HepG2 (cell line): ENCODE results near the gene BCAS3. TPM values are rescaled to one million over a fixed set of nuclear protein-coding genes. Genes with fewer than 3 reads are reported as not detected.

Experiments
- ATAC-seq: fragments of 200-7000 bp; cut with Tn5 transposase; 3 replicates; pipeline ENCODE4 v1.9.1; 2020; ENCODE audit warnings: mild to moderate bottlenecking, moderate library complexity
- BruUV-seq: library from RNA; stranded (reverse); fragments of 400-500 nt; replicated peaks from 2 replicates; lab custom pipeline; 2021; lab: Mats Ljungman, UMichigan
- CTCF ChIA-PET: fragments of 300-600 bp; formaldehyde crosslinking; extraction: SDS; loops from one replicate; lab custom pipeline; 2021; ENCODE audit warnings: low total read pairs, inconsistent platforms, low intra/inter-chr PET ratio; lab: Yijun Ruan, JAX
- POLR2A ChIA-PET: fragments of 350-600 bp; sonication (Branson Sonifier 250); formaldehyde crosslinking; loops from one replicate; lab custom pipeline; 2020; ENCODE audit warnings: antibody characterized with exemption, inconsistent platforms; lab: Yijun Ruan, JAX
- DNase-seq: peaks from one replicate; pipeline ENCODE4 v3.0.0-alpha.2; 2015; ENCODE audit warnings: low spot score
- FAIRE-seq: peaks from 3 replicates; lab custom pipeline; 2011; peaks lifted over from hg19 to GRCh38; lab: Jason Lieb, UNC
- H2AFZ ChIP-seq: one replicate; pipeline ENCODE4 v1.6.1; 2011; ENCODE audit warnings: low read length, inconsistent platforms
- H3K27ac ChIP-seq: fragments of 300-600 bp; 3 replicates; pipeline ENCODE4 v1.8.0; 2011; ENCODE audit warnings: mixed run types, mild to moderate bottlenecking, mixed read lengths, low read length, inconsistent platforms; ENCODE audit not compliant: insufficient read depth; ENCODE audit errors: extremely low read length
- H3K27me3 ChIP-seq, 2 experiments: fragments of 200-600 bp in 1 of 2; 2 replicates in 1 of 2; 3 replicates in 1 of 2; pipeline versions ENCODE4 v1.6.0 to v1.8.0; 2011; ENCODE audit warnings: low read length in 2 of 2, mild to moderate bottlenecking in 2 of 2, moderate library complexity in 2 of 2, inconsistent platforms in 1 of 2; ENCODE audit not compliant: insufficient read depth in 2 of 2, control insufficient read depth in 1 of 2
- H3K36me3 ChIP-seq, 2 experiments: fragments of 200-600 bp in 1 of 2; replicated peaks in 1 of 2; 2 replicates in 1 of 2; 3 replicates in 1 of 2; pipeline versions ENCODE4 v1.5.1 to v1.8.0; 2011; ENCODE audit warnings: low read length in 2 of 2, inconsistent platforms in 1 of 2; ENCODE audit not compliant: insufficient read depth in 2 of 2, control insufficient read depth in 1 of 2
- H3K4me1 ChIP-seq: 2 replicates; pipeline ENCODE4 v1.5.1; 2012; ENCODE audit warnings: low read length, inconsistent platforms; ENCODE audit not compliant: insufficient read depth
- H3K4me2 ChIP-seq: 2 replicates; pipeline ENCODE4 v1.6.0; 2011; ENCODE audit warnings: low read depth, low read length, inconsistent platforms
- H3K4me3 ChIP-seq, 3 experiments: fragments of 200-600 bp in 1 of 3; sonication (generic), shearing (Covaris generic) in 1 of 3; replicated peaks in 1 of 3; 2 replicates each; pipeline ENCODE4 v1.5.1; 2011 to 2016; ENCODE audit warnings: low read length in 3 of 3, inconsistent platforms in 2 of 3, low read depth in 2 of 3, mild to moderate bottlenecking in 2 of 3, control low read depth in 1 of 3, mixed read lengths in 1 of 3; ENCODE audit not compliant: insufficient read depth in 1 of 3
- H3K79me2 ChIP-seq: one replicate; pipeline ENCODE4 v1.6.1; 2011; ENCODE audit warnings: low read length, inconsistent platforms; ENCODE audit not compliant: insufficient read depth
- H3K9ac ChIP-seq: 2 replicates; pipeline ENCODE4 v1.6.0; 2011; ENCODE audit warnings: mild to moderate bottlenecking, low read depth, low read length, inconsistent platforms; ENCODE audit not compliant: insufficient read depth
- H3K9me3 ChIP-seq: 2 replicates; pipeline ENCODE4 v1.5.1; 2012; ENCODE audit warnings: mild to moderate bottlenecking, low read length
- H4K20me1 ChIP-seq: 2 replicates; pipeline ENCODE4 v1.6.0; 2011; ENCODE audit warnings: inconsistent platforms, mild to moderate bottlenecking, low read length, moderate library complexity; ENCODE audit not compliant: insufficient read depth
- CENPBD1 ChIP-seq: sonication (generic); formaldehyde crosslinking; IDR thresholded peaks from 2 replicates; pipeline ENCODE4 v1.8.0; 2022; ENCODE audit warnings: missing genetic modification reagents, low read depth, mild to moderate bottlenecking, borderline replicate concordance
- HOXA5 ChIP-seq: sonication (generic); formaldehyde crosslinking; IDR thresholded peaks from 2 replicates; pipeline ENCODE4 v1.4.0; 2020; ENCODE audit warnings: missing genetic modification reagents
- MATR3 ChIP-seq: sonication (generic); formaldehyde crosslinking; IDR thresholded peaks from 2 replicates; pipeline ENCODE4 v1.4.0; 2020; ENCODE audit warnings: missing genetic modification reagents
- MEF2D ChIP-seq: sonication (generic); formaldehyde crosslinking; IDR thresholded peaks from 2 replicates; pipeline ENCODE4 v1.5.1; 2020; ENCODE audit warnings: mild to moderate bottlenecking, missing genetic modification reagents
- PHB2 ChIP-seq: fragments of 450-650 bp; IDR thresholded peaks from 2 replicates; pipeline ENCODE4 v1.6.1; 2018; ENCODE audit not compliant: partially characterized antibody
- POLR2G ChIP-seq: fragments of 200-400 bp; formaldehyde crosslinking; IDR thresholded peaks from 2 replicates; pipeline ENCODE4 v1.6.1; 2018; ENCODE audit warnings: mild to moderate bottlenecking, low read depth, low read length, moderate library complexity
- SAFB2 ChIP-seq: sonication (generic); formaldehyde crosslinking; IDR thresholded peaks from 2 replicates; pipeline ENCODE4 v1.5.1; 2020; ENCODE audit warnings: missing genetic modification reagents, low read depth, mild to moderate bottlenecking, borderline replicate concordance
- SMAD3 ChIP-seq: sonication (generic); formaldehyde crosslinking; IDR thresholded peaks from 2 replicates; pipeline ENCODE4 v1.4.0; 2020; ENCODE audit warnings: missing genetic modification reagents
- SMARCC2 ChIP-seq: fragments of 450-650 bp; IDR thresholded peaks from 2 replicates; pipeline ENCODE4 v1.6.1; 2017; ENCODE audit warnings: antibody characterized with exemption, mild to moderate bottlenecking
- TBX3 ChIP-seq: fragments of 450-650 bp; IDR thresholded peaks from 2 replicates; pipeline ENCODE4 v1.6.1; 2017; ENCODE audit warnings: antibody characterized with exemption, mild to moderate bottlenecking, inconsistent platforms, borderline replicate concordance
- U2AF1 ChIP-seq: fragments of 200-400 bp; formaldehyde crosslinking; optimal IDR thresholded peaks from 2 replicates; pipeline ENCODE3; 2017; ENCODE audit warnings: mild to moderate bottlenecking, low read depth, low read length
- ZFP41 ChIP-seq: sonication (generic); formaldehyde crosslinking; IDR thresholded peaks from 2 replicates; pipeline ENCODE4 v1.4.0; 2020; ENCODE audit warnings: mild to moderate bottlenecking, missing genetic modification reagents, borderline replicate concordance
- ZNF326 ChIP-seq: sonication (generic); formaldehyde crosslinking; IDR thresholded peaks from 2 replicates; pipeline ENCODE4 v1.4.0; 2020; ENCODE audit warnings: missing genetic modification reagents, borderline replicate concordance
- ZNF652 ChIP-seq: IDR thresholded peaks from 2 replicates; pipeline ENCODE4 v1.6.1; 2016; ENCODE audit warnings: low read depth, borderline replicate concordance
- ZNF788 ChIP-seq: sonication (generic); formaldehyde crosslinking; IDR thresholded peaks from 2 replicates; pipeline ENCODE4 v1.5.0; 2020; ENCODE audit warnings: mild to moderate bottlenecking, missing genetic modification reagents, borderline replicate concordance
- WGBS: methylation state at CpG from one replicate; pipeline ENCODE4 v1.1.6; 2017; ENCODE audit warnings: low lambda C conversion rate; 5-methylcytosine and 5-hydroxymethylcytosine counted together
- in situ Hi-C: cut with HindIII; loops from 2 replicates; pipeline ENCODE4 v1.10.0; 2017; ENCODE audit warnings: low pct_unique_long_range_greater_than_20kb; ENCODE audit not compliant: extremely low pct_ligation_motif_present
- intact Hi-C: fragments of 100-400 bp; cut with micrococcal nuclease; formaldehyde crosslinking; loops from one replicate; pipeline ENCODE4 v1.10.0; 2022; ENCODE audit not compliant: unreplicated experiment
- polyA plus RNA-seq, 8 experiments: library from polyadenylated mRNA; depleted of rRNA in 3 of 8; stranded (reverse) in 7 of 8; unstranded in 1 of 8; fragments of >200 nt; fragmentation: Illumina TruSeq in 4 of 8; extraction: Trizol in 4 of 8; gene quantifications; 2 replicates each; pipeline versions ENCODE4 v1.2.1 to v1.2.3, GENCODE V29; 2011 to 2016; ENCODE audit warnings: low read depth in 4 of 8, missing spikeins in 1 of 8, mixed read lengths in 1 of 8; ENCODE audit not compliant: insufficient read depth in 1 of 8
- total RNA-seq, 5 experiments: library from RNA; depleted of rRNA; stranded (reverse); fragments of >200 nt; fragmentation: Illumina TruSeq; extraction: Trizol; gene quantifications; 2 replicates each; pipeline ENCODE4 v1.2.3, GENCODE V29; 2016; ENCODE audit warnings: low read depth in 1 of 5
- TF ChIP-seq, protein P1 (sequence below): IDR thresholded peaks from 2 replicates; pipeline ENCODE4 v1.6.1; 2016; ENCODE audit warnings: low read depth, missing genetic modification reagents, missing compliant biosample characterization
- TF ChIP-seq, protein P2 (sequence below): sonication (generic); formaldehyde crosslinking; IDR thresholded peaks from 2 replicates; pipeline ENCODE4 v1.4.0; 2020; ENCODE audit warnings: missing genetic modification reagents

The BCAS3 gene
- total and polyA plus RNA-seq, 2 of the 13 experiments (the other 11 are each of a cell fraction or from before 2014, with no cell fraction given), result 10.7 to 11.2 TPM

DNA sequence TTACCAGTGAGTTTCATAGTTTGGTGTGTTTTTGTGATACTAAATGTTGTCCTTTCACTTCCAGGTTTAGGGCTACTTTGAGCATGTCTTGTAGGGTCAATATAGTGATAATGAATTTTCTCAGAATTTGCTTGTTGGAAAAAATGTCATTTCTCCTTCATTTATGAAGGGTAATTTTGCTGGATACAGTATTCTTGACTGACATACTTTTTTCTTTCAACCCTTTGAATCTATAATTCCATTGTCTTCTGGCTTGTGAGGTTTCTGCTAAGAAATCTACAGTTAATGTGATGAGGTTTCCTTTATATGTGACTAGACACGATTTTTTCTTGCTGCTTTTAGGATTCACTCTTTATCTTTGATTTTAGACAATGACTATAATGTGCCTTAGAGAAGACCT, 219.3 kb downstream of the BCAS3 start:
- H3K27me3 ChIP-seq, result no peaks in the 10 kb centered on the region
- TF ChIP-seq, protein P1, sequence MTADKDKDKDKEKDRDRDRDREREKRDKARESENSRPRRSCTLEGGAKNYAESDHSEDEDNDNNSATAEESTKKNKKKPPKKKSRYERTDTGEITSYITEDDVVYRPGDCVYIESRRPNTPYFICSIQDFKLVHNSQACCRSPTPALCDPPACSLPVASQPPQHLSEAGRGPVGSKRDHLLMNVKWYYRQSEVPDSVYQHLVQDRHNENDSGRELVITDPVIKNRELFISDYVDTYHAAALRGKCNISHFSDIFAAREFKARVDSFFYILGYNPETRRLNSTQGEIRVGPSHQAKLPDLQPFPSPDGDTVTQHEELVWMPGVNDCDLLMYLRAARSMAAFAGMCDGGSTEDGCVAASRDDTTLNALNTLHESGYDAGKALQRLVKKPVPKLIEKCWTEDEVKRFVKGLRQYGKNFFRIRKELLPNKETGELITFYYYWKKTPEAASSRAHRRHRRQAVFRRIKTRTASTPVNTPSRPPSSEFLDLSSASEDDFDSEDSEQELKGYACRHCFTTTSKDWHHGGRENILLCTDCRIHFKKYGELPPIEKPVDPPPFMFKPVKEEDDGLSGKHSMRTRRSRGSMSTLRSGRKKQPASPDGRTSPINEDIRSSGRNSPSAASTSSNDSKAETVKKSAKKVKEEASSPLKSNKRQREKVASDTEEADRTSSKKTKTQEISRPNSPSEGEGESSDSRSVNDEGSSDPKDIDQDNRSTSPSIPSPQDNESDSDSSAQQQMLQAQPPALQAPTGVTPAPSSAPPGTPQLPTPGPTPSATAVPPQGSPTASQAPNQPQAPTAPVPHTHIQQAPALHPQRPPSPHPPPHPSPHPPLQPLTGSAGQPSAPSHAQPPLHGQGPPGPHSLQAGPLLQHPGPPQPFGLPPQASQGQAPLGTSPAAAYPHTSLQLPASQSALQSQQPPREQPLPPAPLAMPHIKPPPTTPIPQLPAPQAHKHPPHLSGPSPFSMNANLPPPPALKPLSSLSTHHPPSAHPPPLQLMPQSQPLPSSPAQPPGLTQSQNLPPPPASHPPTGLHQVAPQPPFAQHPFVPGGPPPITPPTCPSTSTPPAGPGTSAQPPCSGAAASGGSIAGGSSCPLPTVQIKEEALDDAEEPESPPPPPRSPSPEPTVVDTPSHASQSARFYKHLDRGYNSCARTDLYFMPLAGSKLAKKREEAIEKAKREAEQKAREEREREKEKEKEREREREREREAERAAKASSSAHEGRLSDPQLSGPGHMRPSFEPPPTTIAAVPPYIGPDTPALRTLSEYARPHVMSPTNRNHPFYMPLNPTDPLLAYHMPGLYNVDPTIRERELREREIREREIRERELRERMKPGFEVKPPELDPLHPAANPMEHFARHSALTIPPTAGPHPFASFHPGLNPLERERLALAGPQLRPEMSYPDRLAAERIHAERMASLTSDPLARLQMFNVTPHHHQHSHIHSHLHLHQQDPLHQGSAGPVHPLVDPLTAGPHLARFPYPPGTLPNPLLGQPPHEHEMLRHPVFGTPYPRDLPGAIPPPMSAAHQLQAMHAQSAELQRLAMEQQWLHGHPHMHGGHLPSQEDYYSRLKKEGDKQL, result no peak
- no peak for TF ChIP-seq ZNF788 (CRISPR knock-in tag)
- TF ChIP-seq PHB2, result no peak
- TF ChIP-seq, protein P2, sequence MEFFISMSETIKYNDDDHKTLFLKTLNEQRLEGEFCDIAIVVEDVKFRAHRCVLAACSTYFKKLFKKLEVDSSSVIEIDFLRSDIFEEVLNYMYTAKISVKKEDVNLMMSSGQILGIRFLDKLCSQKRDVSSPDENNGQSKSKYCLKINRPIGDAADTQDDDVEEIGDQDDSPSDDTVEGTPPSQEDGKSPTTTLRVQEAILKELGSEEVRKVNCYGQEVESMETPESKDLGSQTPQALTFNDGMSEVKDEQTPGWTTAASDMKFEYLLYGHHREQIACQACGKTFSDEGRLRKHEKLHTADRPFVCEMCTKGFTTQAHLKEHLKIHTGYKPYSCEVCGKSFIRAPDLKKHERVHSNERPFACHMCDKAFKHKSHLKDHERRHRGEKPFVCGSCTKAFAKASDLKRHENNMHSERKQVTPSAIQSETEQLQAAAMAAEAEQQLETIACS (CRISPR knock-in tag), result no peak
- TF ChIP-seq HOXA5 (CRISPR knock-in tag), result no peak
- TF ChIP-seq POLR2G, result no peak
- no peak for TF ChIP-seq MEF2D (CRISPR knock-in tag)
- TF ChIP-seq ZNF326 (CRISPR knock-in tag), result no peak
- TF ChIP-seq SMAD3 (CRISPR knock-in tag), result no peak
- no peak for TF ChIP-seq SMARCC2
- TF ChIP-seq U2AF1, result no peak
- no peak for TF ChIP-seq MATR3
- TF ChIP-seq TBX3, result no peak
- TF ChIP-seq CENPBD1 (CRISPR knock-in tag), result no peak
- no peak for TF ChIP-seq ZFP41 (CRISPR knock-in tag)
- no peak for TF ChIP-seq SAFB2 (CRISPR knock-in tag)
- no peak for TF ChIP-seq ZNF652 (CRISPR knock-in tag)

More for the DNA sequence above, 219.3 kb downstream of the BCAS3 start:
- no peak overlapping the region for H3K4me2 ChIP-seq
- H3K4me1 ChIP-seq, result no peaks in the 10 kb centered on the region
- ChIA-PET POLR2A (no interaction called here), CTCF (no interaction called here)
- H3K9me3 ChIP-seq, result peaks cover 7% of the 10 kb centered on the region
- intact Hi-C loops, result no loop called here
- 30% methylated on average over 1 of the region's 1 CpG for WGBS
- FAIRE-seq, result no peak
- in situ Hi-C loops, result no loop called here
- H4K20me1 ChIP-seq, result no peaks in the 10 kb centered on the region; the same call in 1 of the 2 replicates
- BruUV-seq, result no TSS peak
- no peak overlapping the region for H3K27ac ChIP-seq
- no peak overlapping the region for H2AFZ ChIP-seq
- no peak overlapping the region for H3K4me3 ChIP-seq
- H3K79me2 ChIP-seq, result no peaks in the 10 kb centered on the region
- no peak for DNase-seq
- H3K36me3 ChIP-seq, result no peaks in the 10 kb centered on the region
- no peak overlapping the region for H3K9ac ChIP-seq
- no peak for ATAC-seq
